GM18861 (cell line): Measurements from ENCODE around the gene AGBL4.
"Not testable (repeated sequence)": the region's sequence is repeated elsewhere in the genome, so short reads cannot be mapped to it uniquely, and the experiment has no call there.

Experiments
- ATAC-seq: cut with Tn5 transposase; IDR thresholded peaks from one replicate; pipeline ENCODE4 v1.9.1; 2021; ENCODE audit not compliant: unreplicated experiment

Gene AGBL4

GRCh38 chr1:49051647-49052046 is 972.1 kb downstream of the AGBL4 start:
- no peak for ATAC-seq

GRCh38 chr1:49050041-49050440 is 973.7 kb downstream of the AGBL4 start:
- no peak for ATAC-seq

GRCh38 chr1:49048188-49048587 is 975.6 kb downstream of the AGBL4 start:
- no peak for ATAC-seq

GRCh38 chr1:49046305-49046704 is 977.4 kb downstream of the AGBL4 start:
- no peak for ATAC-seq

GRCh38 chr1:49045371-49045770 is 978.4 kb downstream of the AGBL4 start:
- ATAC-seq = no peak

GRCh38 chr1:49036700-49037099 is 987.1 kb downstream of the AGBL4 start:
- no peak for ATAC-seq

GRCh38 chr1:49028396-49028795 is 995.4 kb downstream of the AGBL4 start:
- ATAC-seq = no peak

- ATAC-seq = no peak
Observed at GRCh38 chr1:49026230-49026811, 997.4 kb downstream of the AGBL4 start.

GRCh38 chr1:49016030-49016977 is 1007.5 kb downstream of the AGBL4 start:
- ATAC-seq = no peak

- no peak for ATAC-seq
Observed at GRCh38 chr1:49013079-49013478, 1010.7 kb downstream of the AGBL4 start.

GRCh38 chr1:49002981-49003380 is 1020.8 kb downstream of the AGBL4 start:
- ATAC-seq = not testable (repeated sequence)

- no peak for ATAC-seq
Observed at GRCh38 chr1:48999321-48999720, 1024.4 kb downstream of the AGBL4 start.

- no peak for ATAC-seq
Observed at GRCh38 chr1:48996311-48996710, 1027.4 kb downstream of the AGBL4 start.

- ATAC-seq = no peak
Observed at GRCh38 chr1:48988633-48989197, 1035.0 kb downstream of the AGBL4 start.

GRCh38 chr1:48979940-48980339 is 1043.8 kb downstream of the AGBL4 start:
- no peak for ATAC-seq

- ATAC-seq = no peak
Observed at GRCh38 chr1:48978413-48978812, 1045.3 kb downstream of the AGBL4 start.

- ATAC-seq = no peak
Observed at GRCh38 chr1:48977273-48977672, 1046.5 kb downstream of the AGBL4 start.

GRCh38 chr1:48969971-48970370 is 1053.8 kb downstream of the AGBL4 start:
- no peak for ATAC-seq

- ATAC-seq = no peak
Observed at GRCh38 chr1:48967318-48967717, 1056.4 kb downstream of the AGBL4 start.

- ATAC-seq = no peak
Observed at GRCh38 chr1:48966583-48966982, 1057.2 kb downstream of the AGBL4 start.

- no peak for ATAC-seq
Observed at GRCh38 chr1:48960320-48960719, 1063.4 kb downstream of the AGBL4 start.

- ATAC-seq = no peak
Observed at GRCh38 chr1:48955774-48956173, 1068.0 kb downstream of the AGBL4 start.
